ENCODE results near the gene POLR2L. TPM values are rescaled to one million over a fixed set of nuclear protein-coding genes. Genes with fewer than 3 reads are reported as not detected.
A peak's percentile ranks its signal among the peaks of the same experiment; 100 is the strongest.

Gene POLR2L
- total RNA-seq, 1 experiment from 2014 or later, result 673 TPM

- Histone ChIP-seq H3K36me3 (ENCODE audit: control insufficient read depth, insufficient read depth, low read length) (no peaks in the 10 kb centered on the region), H3K27ac (ENCODE audit: low read length) (peak overlapping the region; percentile 21; the same call in 1 of the 2 replicates), H3K4me1 (ENCODE audit: control insufficient read depth, insufficient read depth, low read length) (peaks cover 66% of the 10 kb centered on the region), H3K4me3 (ENCODE audit: low read depth in 2 of 2, low read length in 2 of 2) (no peak overlapping the region), H3K9me3 (ENCODE audit: control insufficient read depth, insufficient read depth, low read depth, low read length) (no peaks in the 10 kb centered on the region), H3K27me3 (ENCODE audit: control insufficient read depth, insufficient read depth, low read length) (no peaks in the 10 kb centered on the region)
- ChIA-PET POLR2A (interaction anchor here (0.7 to 1.0 kb wide), 3 partner anchors 20 to 578 kb away, joined by 4 to 13 read pairs (median 6); no protein-coding TSS in a partner anchor), CTCF (no interaction called here)
- peak; percentile 4 for ATAC-seq
- in situ Hi-C loops (cut with HindIII; ENCODE audit: low pct_unique_long_range_greater_than_20kb, low sequenced_read_pairs) (no loop called here), intact Hi-C loops (cut with micrococcal nuclease; ENCODE audit: unreplicated experiment) (no loop called here)
- BruUV-seq (replicated peaks), result no TSS peak
- no peak for DNase-seq (ENCODE audit: low read depth, low spot score)
- TF ChIP-seq SIN3A (IDR thresholded peaks at IDR 0.05; ENCODE audit: borderline replicate concordance, insufficient read depth, low read depth, low read length) (no peak), REST (IDR thresholded peaks at IDR 0.05; ENCODE audit: insufficient read depth in 1 of 2, low read depth in 2 of 2, low read length in 1 of 2) (no peak), CTCF (IDR thresholded peaks at IDR 0.05) (no peak), POLR2AphosphoS5 (IDR thresholded peaks at IDR 0.05; ENCODE audit: low read depth, low read length) (no peak; the same call in 1 of the 2 replicates), TCF7L2 (IDR thresholded peaks at IDR 0.05; ENCODE audit: low read depth, low read length) (no peak)
Observed at GRCh38 chr11:865462-866430, 23.4 kb upstream of the POLR2L start.

- Histone ChIP-seq H3K36me3 (ENCODE audit: control insufficient read depth, insufficient read depth, low read length) (no peaks in the 10 kb centered on the region), H3K27ac (ENCODE audit: low read length) (peak overlapping the region; percentile 1; the same call in 1 of the 2 replicates), H3K4me1 (ENCODE audit: control insufficient read depth, insufficient read depth, low read length) (peaks cover 75% of the 10 kb centered on the region), H3K9me3 (ENCODE audit: control insufficient read depth, insufficient read depth, low read depth, low read length) (no peaks in the 10 kb centered on the region), H3K27me3 (ENCODE audit: control insufficient read depth, insufficient read depth, low read length) (no peaks in the 10 kb centered on the region), H3K4me3 (ENCODE audit: low read depth in 2 of 2, low read length in 2 of 2) (no peak overlapping the region)
- ChIA-PET CTCF (no interaction called here), POLR2A (no interaction called here)
- BruUV-seq (replicated peaks), result no TSS peak
- intact Hi-C loops (cut with micrococcal nuclease; ENCODE audit: unreplicated experiment) (no loop called here), in situ Hi-C loops (cut with HindIII; ENCODE audit: low pct_unique_long_range_greater_than_20kb, low sequenced_read_pairs) (no loop called here)
- no peak for TF ChIP-seq REST (IDR thresholded peaks at IDR 0.05; ENCODE audit: insufficient read depth in 1 of 2, low read depth in 2 of 2, low read length in 1 of 2)
- no peak for TF ChIP-seq SIN3A (IDR thresholded peaks at IDR 0.05; ENCODE audit: borderline replicate concordance, insufficient read depth, low read depth, low read length)
- ATAC-seq (no peak), DNase-seq (ENCODE audit: low read depth, low spot score) (no peak)
Observed at GRCh38 chr11:864898-865297, 22.6 kb upstream of the POLR2L start.
